Stimulated activated CD8-positive, alpha-beta memory T cell treated with anti-CD3 and anti-CD28 coated beads, Interleukin-12 subunit alpha, Interleukin-12 subunit beta, amount 100 ng/mL, for 4 hours (primary cell): ENCODE measurements around the gene AOX1.
"Not testable (repeated sequence)": the region's sequence is repeated elsewhere in the genome, so short reads cannot be mapped to it uniquely, and the experiment has no call there.

ENCODE experiments used
- DNase-seq: peaks from one replicate; pipeline ENCODE4 v3.0.0-alpha.2; 2020; ENCODE audit warnings: low read depth

Gene AOX1

DNA sequence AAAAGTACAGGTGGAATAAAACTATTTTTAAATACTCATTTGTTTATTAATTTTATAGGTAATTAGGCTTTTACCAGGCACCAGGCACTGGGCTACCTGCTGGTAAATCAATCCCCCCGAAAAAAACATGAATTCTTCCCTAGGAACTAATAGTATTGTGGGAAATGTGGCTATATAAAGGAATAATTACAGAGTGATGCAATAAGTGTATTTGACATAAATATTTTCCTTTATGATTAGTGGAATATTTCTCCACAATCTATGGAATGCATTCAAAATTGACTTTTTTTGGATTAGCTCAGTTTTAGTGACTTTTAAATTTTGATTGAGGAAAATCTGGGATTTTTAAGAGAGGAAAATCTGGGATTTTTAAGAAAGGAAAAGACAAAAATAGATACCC, 116.2 kb downstream of the AOX1 start:
- DNase-seq = no peak

DNA sequence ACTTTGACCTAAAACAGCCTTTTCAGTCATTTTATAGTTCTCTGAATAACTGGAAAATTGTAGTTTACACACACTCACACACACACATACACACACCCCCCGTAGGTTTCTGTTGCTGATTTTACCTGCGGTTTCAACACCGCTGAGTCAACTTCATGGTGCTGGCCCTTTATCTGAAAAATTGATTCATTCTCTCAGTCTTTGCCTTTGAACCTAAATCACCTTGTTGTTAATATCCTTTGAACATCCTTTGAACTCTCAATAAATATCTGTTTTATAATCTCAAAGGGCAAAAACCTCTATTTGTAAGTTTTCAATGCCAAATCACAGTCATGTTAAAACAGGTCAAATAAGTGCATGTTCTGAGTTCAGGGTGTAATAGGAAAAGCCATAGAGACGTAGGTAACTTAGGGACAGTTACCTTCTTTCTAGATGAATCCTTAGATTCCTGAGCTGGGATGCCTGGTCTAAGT, 116.9 kb downstream of the AOX1 start:
- DNase-seq = no peak

DNA sequence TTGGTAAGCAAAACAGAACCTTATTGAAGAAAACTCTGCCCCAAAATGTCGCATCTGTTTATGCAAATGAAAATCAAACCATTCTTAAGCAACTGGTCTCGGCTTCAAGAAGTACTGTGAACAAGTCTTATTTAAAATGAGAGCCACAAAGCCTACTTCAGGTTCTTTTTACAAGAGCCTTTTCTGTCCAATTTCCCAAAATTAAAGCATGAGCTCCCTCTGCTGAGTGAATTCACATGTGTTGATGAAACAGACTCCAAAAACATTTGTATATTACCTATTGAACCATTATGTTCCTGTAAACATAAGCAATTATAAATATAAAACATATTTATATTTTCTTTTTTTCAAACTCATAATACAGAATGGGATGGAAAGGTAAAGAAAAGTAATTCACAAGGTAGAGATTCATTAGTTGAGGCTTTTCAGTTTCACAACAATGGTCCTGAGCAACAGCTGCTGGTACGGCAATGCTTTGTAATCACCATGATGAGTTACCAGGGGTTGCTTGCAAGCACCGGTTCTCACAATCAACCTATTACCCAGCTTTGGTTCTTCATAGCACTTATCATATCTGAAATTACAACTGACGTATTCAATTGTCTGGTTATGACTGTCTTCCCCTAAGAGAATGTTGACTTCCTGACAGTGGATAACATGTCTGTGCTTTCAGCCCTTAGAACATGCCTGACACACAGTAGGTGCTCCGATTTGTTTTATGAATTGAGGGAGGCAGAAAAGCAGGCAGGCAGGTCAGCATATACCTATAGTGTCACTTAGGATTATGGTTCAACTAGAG, 117.5 kb downstream of the AOX1 start:
- no peak for DNase-seq

DNA sequence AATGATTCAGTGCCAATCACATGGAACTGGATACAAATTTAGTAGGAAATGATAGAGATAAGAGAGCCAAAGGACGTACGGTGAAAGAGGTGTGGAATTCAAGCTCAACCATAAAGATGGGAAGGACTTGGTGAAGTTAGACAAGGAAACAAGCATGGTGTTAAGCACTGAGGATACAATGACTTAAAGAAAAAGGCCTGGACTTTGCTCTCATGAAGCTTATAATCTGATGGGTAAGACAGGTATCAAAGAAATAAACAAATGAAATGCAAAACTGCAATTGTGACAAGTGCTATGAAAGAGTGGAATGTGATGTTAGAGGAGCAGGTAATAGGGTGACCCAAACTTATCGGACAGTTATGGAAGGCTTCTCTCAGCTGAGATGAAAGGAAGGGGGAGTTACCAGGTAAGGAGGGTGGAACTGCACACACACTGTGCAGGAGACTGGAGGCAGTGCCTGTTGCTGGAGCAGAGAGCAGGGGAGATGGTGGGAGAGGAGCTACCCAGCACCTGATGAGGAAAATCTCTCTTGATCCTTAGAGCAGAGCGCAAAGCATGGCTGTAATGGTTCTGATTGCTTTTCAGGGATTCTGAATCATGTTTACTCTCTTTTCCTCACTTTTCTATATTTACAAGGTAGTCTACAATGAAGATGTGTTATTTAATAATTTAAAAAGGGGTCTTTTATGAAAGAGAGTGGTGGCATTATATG, 118.3 kb downstream of the AOX1 start:
- DNase-seq = no peak

DNA sequence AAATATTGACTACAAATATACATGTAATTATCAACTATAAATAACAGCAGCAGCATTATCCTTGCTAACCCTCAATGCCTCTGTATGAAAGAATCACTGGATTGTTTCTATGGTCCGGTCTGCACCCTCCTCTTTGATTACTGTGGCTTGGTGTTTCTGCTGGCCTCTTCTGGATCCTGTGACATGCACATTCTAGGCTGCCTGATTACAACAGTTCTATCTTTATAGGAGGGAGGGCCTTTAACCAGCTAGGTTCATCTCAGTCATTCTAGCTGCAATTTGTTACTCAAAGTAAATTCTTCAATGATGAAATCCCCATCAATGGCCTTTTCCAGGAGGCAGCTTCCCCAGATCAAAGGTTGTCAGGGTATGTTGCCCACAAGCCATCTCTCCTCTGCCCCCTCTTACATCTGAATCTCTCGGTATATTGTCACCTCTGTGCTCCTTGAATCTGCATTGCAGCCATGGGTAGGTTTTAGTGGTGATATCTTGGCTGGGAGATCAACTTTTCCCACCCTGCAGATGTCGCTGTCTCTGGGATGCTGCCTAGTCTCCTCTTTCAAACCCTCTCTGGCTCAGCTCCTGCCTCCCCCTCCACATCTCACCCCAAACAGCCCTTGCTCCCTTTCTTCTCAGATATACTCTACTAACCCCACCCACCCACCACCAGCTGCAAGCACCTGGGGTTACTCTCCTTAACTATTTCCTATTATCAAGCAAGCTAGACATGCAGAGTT, 119.7 kb downstream of the AOX1 start:
- no peak for DNase-seq

DNA sequence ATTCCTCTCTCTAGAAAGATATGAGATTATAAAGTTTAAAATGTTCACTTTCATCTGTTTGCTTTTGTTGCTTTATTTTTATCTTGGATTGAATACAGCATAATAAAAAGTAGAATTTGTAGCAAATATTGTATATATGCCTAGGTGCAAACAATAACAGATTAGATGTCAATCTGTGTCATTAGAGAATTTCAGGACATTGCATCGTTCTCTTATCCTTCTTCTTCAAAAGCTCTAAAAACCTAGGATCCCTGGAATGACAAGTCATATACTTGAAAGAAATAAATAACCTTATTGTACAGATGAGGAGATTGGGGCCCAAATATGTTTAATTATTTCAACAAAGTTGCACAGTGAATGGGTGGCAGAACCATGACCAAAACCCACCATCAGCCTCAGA, 123.1 kb downstream of the AOX1 start:
- DNase-seq = no peak

DNA sequence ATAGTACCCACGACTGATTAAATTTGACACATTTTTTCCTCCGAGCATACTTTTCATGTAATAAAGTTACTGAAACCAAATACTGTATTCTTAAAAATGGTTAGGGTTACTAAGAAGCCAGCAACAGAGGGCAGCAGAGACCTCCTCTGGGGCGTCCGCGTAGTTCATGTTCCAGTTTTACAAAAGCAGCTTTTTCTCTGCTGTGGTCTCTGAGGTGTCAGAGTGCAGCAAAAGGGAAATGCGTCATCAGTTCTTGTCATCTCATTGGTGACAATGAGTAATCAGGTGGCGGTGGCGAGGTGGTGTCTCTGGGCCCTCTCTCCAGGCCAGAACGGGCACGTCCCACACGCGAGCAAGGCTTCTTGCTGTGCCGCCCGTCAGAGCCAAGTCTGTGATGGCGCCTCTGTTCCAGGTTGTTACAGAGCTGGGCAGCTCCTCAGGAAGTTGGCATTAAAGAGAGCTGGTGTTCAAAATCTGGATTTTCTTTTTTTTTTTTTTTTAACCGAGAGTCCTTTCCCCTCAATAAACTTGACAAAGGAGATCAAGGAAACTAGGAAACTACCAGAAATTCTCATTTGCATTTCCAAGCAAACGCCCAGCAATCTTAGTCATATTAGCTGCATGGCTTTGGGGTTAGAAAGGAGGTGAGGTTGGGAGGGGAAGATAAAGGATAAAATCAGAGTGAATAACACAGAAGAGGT, 127.3 kb downstream of the AOX1 start:
- DNase-seq = peak; percentile 84

DNA sequence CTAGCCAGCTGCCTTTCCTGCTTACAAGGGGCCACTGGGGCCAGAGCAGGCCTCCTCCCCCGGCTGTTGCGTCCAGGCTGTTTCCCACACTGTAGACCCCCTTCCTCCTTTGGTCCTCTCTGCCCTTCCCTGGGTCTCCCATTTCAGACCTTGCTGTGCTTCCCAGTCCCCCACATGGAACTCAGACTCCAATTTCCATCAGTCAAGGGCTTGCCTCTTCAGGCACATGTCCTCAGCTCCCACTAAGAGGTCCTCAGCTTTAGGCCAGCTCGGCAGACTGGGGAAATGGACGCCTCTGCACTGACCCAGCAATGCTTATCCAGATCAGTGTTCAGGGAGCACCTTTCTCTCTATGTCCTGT, 127.9 kb downstream of the AOX1 start:
- DNase-seq = no peak

DNA sequence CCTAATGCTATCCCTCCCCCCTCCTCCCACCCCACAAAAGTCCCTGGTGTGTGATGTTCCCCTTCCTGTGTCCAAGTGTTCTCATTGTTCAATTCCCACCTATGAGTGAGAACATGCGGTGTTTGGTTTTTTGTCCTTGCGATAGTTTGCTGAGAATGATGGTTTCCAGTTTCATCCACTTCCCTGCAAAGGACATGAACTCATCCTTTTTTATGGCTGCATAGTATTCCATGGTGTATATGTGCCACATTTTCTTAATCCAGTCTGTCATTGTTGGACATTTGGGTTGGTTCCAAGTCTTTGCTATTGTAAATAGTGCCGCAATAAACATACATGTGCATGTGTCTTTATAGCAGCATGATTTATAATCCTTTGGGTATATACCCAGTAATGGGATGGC, 129.2 kb downstream of the AOX1 start:
- DNase-seq = not testable (repeated sequence)

DNA sequence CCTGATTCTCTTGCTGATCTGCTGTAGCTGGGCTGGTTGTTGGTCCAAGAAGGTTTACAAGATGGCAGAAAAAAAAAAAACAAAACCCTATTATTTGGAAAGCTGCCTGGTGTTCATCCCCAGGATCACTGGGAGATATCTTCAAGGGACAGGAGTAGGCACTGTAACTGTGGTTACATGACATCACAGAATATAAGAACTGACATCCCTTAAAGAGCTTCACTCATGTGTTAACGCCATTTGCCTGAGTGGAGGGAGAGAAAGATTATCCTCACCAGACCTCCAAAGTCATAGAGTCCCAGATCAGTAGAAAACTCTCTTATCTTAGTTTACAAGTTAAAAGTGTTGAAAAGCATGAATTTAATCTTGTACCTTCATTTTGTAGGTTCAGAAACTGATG, 130.6 kb downstream of the AOX1 start:
- DNase-seq = no peak
